Measurements from ENCODE around the gene MORN1. TPM values are rescaled to one million over a fixed set of nuclear protein-coding genes. Genes with fewer than 3 reads are reported as not detected.

Gene MORN1
- total and polyA plus RNA-seq, 2 donors (not counting 3 experiments of a cell fraction or from before 2014, with no cell fraction given), result 4.3 to 6.4 TPM

DNA sequence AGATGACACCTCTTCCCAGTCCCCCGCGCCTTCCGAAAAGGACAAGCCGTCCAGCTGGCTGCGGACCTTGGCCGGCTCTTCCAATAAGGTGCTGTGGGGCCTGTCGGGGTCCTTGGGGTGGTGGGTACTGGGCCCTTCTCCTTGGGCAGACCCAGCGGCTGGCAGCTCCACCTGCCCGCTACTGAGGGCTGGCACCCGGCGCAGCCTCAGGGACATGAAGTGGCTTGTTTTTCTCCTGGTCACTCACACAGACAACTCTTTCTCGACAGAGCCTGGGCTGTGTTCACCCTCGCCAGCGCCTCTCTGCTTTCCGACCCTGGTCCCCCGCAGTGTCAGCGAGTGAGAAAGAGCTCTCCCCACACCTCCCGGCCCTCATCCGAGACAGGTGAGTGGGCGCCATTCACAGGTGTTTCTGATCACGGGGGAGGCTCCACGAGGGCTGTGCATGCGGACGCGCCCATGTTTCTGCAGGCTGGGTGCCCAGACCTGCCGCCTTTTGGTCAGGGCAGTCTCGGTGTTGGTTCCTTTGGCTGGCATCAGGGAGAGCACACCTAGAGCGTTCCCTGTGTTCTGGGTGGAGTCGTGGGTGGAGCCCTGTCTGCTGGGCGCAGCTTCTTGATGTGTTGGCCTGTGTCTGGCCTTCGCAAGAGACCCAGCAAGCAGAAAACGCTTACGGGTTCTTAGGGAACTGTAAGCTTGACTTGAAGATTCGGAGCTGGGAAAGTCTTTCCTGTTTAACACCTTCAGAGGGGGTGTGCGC, 88.2 kb downstream of the MORN1 start:
- Histone ChIP-seq H3K9ac (replicated peaks; ENCODE audit: extremely low read depth, insufficient read depth, low read length) (no peak overlapping the region), H3K4me3 (replicated peaks in 1 of 3; ENCODE audit: insufficient read depth in 1 of 3, low read depth in 1 of 3, low read length in 3 of 3) (no peak overlapping the region), H3K36me3 (ENCODE audit: control insufficient read depth in 2 of 2, extremely low read depth in 1 of 2, insufficient read depth in 2 of 2, low read length in 2 of 2) (peaks cover 8 to 31% of the 10 kb centered on the region in 2 experiments), H2AFZ (ENCODE audit: low read depth, low read length) (no peak overlapping the region), H3K27me3 (ENCODE audit: control insufficient read depth in 2 of 2, insufficient read depth in 2 of 2, low read length in 2 of 2) (no peaks in the 10 kb centered on the region), H3K9me3 (replicated peaks; ENCODE audit: control insufficient read depth, insufficient read depth, low read length) (no peaks in the 10 kb centered on the region), H3K27ac (ENCODE audit: insufficient read depth, low read depth, low read length) (no peak overlapping the region), H4K20me1 (replicated peaks; ENCODE audit: control insufficient read depth, extremely low read depth, insufficient read depth, low read length) (no peaks in the 10 kb centered on the region), H3K4me2 (ENCODE audit: insufficient read depth, low read length) (no peak overlapping the region), H3K4me1 (ENCODE audit: control insufficient read depth, extremely low read depth, insufficient read depth, low read length) (peaks cover 27% of the 10 kb centered on the region), H3K79me2 (ENCODE audit: control insufficient read depth, insufficient read depth, low read length) (peaks cover 46% of the 10 kb centered on the region), H3K9me1 (replicated peaks; ENCODE audit: control insufficient read depth, extremely low read depth, insufficient read depth, low read length) (no peaks in the 10 kb centered on the region)
- CTCF ChIA-PET, result interaction anchor here (0.9 to 1.6 kb wide), 2 partner anchors 9 to 11 kb away, joined by 3 read pairs; no protein-coding TSS in a partner anchor
- dilution Hi-C loops (cut with MboI; ENCODE audit: extremely low pct_ligation_motif_present, low sequenced_read_pairs) (loop anchor here (10.0 kb wide), 1 partner anchor 88 kb away; no protein-coding TSS in a partner anchor), intact Hi-C loops (cut with micrococcal nuclease) (no loop called here)
- DNase-seq (ENCODE audit: low read depth, low spot score), result no peak
- POLR2A ChIA-PET, result no interaction called here
- no TSS peak for BruUV-seq (replicated peaks)
- TF ChIP-seq EZH2 (IDR thresholded peaks at IDR 0.05; ENCODE audit: borderline replicate concordance, low read depth, low read length, severe bottlenecking) (no peak), GATA2 (IDR thresholded peaks at IDR 0.05; ENCODE audit: insufficient read depth, insufficient read length, low read depth, low read length) (no peak), POLR2A (IDR thresholded peaks at IDR 0.05; ENCODE audit: low read depth, low read length) (no peak), JUN (IDR thresholded peaks at IDR 0.05; ENCODE audit: borderline replicate concordance, insufficient read depth, insufficient read length, low read depth) (no peak), MYC (IDR thresholded peaks at IDR 0.05; ENCODE audit: low read depth, low read length) (no peak), POLR2AphosphoS5 (IDR thresholded peaks at IDR 0.05; ENCODE audit: insufficient read depth, low read depth, low read length) (no peak), FOS (IDR thresholded peaks at IDR 0.05; ENCODE audit: borderline replicate concordance, insufficient read depth, low read length) (no peak)
- TF ChIP-seq, protein P1, sequence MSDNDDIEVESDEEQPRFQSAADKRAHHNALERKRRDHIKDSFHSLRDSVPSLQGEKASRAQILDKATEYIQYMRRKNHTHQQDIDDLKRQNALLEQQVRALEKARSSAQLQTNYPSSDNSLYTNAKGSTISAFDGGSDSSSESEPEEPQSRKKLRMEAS (IDR thresholded peaks at IDR 0.05; ENCODE audit: insufficient read depth, insufficient read length), result no peak
- TF ChIP-seq, protein P2, sequence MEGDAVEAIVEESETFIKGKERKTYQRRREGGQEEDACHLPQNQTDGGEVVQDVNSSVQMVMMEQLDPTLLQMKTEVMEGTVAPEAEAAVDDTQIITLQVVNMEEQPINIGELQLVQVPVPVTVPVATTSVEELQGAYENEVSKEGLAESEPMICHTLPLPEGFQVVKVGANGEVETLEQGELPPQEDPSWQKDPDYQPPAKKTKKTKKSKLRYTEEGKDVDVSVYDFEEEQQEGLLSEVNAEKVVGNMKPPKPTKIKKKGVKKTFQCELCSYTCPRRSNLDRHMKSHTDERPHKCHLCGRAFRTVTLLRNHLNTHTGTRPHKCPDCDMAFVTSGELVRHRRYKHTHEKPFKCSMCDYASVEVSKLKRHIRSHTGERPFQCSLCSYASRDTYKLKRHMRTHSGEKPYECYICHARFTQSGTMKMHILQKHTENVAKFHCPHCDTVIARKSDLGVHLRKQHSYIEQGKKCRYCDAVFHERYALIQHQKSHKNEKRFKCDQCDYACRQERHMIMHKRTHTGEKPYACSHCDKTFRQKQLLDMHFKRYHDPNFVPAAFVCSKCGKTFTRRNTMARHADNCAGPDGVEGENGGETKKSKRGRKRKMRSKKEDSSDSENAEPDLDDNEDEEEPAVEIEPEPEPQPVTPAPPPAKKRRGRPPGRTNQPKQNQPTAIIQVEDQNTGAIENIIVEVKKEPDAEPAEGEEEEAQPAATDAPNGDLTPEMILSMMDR (IDR thresholded peaks at IDR 0.05; ENCODE audit: extremely low read depth in 1 of 2, insufficient read depth in 1 of 2, low read depth in 1 of 2, low read length in 2 of 2), result no peak
- no peak for FAIRE-seq
